Measurements from ENCODE around the gene PNMT.

PNMT gene

GRCh38 chr17:39671651-39672521, 3.6 kb downstream of the PNMT start:
- DNase-seq (ENCODE audit: low read depth) = no peak
- peak; percentile 82 for TF ChIP-seq CTCF (conservative IDR thresholded peaks at IDR 0.05; ENCODE audit: low read depth, low read length)
- H3K4me3 ChIP-seq (ENCODE audit: low read length) = no peak overlapping the region

- DNase-seq (ENCODE audit: low read depth) = no peak
- no peak for TF ChIP-seq CTCF (conservative IDR thresholded peaks at IDR 0.05; ENCODE audit: low read depth, low read length)
- no peak overlapping the region for H3K4me3 ChIP-seq (ENCODE audit: low read length)
Observed at GRCh38 chr17:39672522-39673334, 4.5 kb downstream of the PNMT start.

GRCh38 chr17:39673335-39674081, 5.3 kb downstream of the PNMT start:
- no peak overlapping the region for H3K4me3 ChIP-seq (ENCODE audit: low read length)
- no peak for TF ChIP-seq CTCF (conservative IDR thresholded peaks at IDR 0.05; ENCODE audit: low read depth, low read length)

GRCh38 chr17:39674179-39674578, 5.9 kb downstream of the PNMT start:
- DNase-seq (ENCODE audit: low read depth) = no peak
- TF ChIP-seq CTCF (conservative IDR thresholded peaks at IDR 0.05; ENCODE audit: low read depth, low read length) = no peak
- no peak overlapping the region for H3K4me3 ChIP-seq (ENCODE audit: low read length)

More at GRCh38 chr17:39673335-39674081, 5.3 kb downstream of the PNMT start:
- no peak for DNase-seq (ENCODE audit: low read depth)

- no peak overlapping the region for H3K4me3 ChIP-seq (ENCODE audit: low read length)
- TF ChIP-seq CTCF (conservative IDR thresholded peaks at IDR 0.05; ENCODE audit: low read depth, low read length) = no peak
- DNase-seq (ENCODE audit: low read depth) = no peak
Observed at GRCh38 chr17:39674702-39675389, 6.6 kb downstream of the PNMT start.

- H3K4me3 ChIP-seq (ENCODE audit: low read length) = no peak overlapping the region
- no peak for TF ChIP-seq CTCF (conservative IDR thresholded peaks at IDR 0.05; ENCODE audit: low read depth, low read length)
Observed at GRCh38 chr17:39675390-39676082, 7.3 kb downstream of the PNMT start.

More at GRCh38 chr17:39675390-39676082, 7.3 kb downstream of the PNMT start:
- DNase-seq (ENCODE audit: low read depth) = no peak

Measured in retinal pigment epithelial cell (primary cell).